HG02943 (cell line): Measurements from ENCODE around the gene SEL1L2.

Experiments used
- ATAC-seq: cut with Tn5 transposase; IDR thresholded peaks from one replicate; pipeline ENCODE4 v1.9.1; 2021; ENCODE audit warnings: mild to moderate bottlenecking, low read depth, moderate library complexity; ENCODE audit not compliant: unreplicated experiment

Gene SEL1L2

GRCh38 chr20:13934992-13935894, 55.2 kb downstream of the SEL1L2 start:
- ATAC-seq = no peak

GRCh38 chr20:13930281-13930680, 60.1 kb downstream of the SEL1L2 start:
- ATAC-seq = no peak

DNA sequence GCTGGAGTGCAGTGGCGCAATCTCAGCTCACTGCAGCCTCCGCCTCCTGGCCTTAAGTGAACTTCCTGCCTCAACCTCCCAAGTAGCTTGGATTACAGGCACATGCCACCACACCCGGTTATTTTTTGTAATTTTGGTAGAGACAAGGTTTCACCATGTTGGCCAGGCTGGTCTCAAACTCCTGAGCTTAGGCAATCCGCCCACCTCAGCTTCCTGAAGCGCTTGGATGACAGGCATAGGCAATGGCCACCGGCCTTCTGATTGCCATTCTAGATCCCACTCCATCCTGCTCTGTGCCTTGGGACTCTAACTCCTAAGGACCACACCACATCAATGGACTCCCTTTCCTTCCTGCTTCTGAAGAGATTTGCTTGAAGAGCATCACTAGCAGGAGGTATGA, 60.6 kb downstream of the SEL1L2 start:
- no peak for ATAC-seq

DNA sequence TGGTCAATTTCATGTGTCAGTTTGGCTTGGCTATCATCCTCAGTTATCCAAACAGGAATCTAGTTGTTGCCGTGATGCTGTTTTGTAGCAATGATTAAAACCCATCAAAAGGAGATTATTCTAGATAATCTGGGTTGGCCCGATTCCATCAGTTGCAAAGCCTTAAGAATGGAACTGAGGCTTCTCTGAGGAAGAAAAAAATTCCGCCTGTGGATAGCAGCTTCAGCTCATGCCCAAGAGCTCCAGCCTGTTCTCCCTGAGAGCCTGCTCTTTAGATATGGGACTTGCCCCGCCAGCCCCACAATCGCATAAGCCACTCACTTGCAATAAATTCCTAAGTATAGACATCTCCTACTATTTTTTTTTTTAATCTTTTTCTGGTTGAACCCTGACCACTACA, 61.5 kb downstream of the SEL1L2 start:
- no peak for ATAC-seq

GRCh38 chr20:13927171-13927570, 63.2 kb downstream of the SEL1L2 start:
- no peak for ATAC-seq

DNA sequence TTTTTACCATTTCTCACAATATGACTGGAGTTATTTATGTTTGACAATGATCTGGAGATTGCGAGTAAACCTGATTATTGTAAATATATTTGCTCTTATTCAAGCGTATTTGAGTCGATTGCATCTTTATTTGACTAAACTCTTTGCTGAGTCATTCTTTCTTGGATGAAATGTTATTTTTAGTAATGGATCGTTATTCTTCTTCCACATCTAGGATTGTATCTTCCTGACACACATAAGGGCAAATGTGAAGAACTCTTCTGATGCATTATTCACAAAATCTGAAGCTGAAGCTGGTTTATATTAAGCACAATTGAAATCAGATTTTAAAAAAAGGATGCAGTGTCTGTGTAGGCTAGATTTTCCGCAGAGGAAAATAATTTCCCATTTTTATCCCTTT, 68.2 kb downstream of the SEL1L2 start:
- ATAC-seq = no peak

GRCh38 chr20:13915284-13915683, 75.1 kb downstream of the SEL1L2 start:
- no peak for ATAC-seq

GRCh38 chr20:13913572-13913971, 76.8 kb downstream of the SEL1L2 start:
- no peak for ATAC-seq

DNA sequence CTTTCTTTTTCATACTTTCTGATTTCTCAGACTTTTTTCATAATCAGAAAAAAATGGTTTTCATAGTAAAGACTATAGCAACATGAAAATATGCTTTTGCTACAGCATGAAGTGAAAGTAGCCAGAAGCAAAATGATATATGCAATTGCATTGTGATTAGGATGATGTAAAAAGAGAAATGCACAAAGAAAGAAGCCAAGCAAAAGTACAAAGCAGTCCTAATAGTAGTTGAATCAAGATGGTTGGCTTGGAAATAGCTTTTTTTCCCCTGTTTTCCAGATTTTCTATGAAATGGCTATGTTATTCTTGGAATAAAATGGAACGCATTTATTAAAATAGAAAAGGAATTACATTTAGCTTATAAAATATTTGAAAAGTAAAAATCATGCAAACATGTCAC, 77.3 kb downstream of the SEL1L2 start:
- no peak for ATAC-seq

DNA sequence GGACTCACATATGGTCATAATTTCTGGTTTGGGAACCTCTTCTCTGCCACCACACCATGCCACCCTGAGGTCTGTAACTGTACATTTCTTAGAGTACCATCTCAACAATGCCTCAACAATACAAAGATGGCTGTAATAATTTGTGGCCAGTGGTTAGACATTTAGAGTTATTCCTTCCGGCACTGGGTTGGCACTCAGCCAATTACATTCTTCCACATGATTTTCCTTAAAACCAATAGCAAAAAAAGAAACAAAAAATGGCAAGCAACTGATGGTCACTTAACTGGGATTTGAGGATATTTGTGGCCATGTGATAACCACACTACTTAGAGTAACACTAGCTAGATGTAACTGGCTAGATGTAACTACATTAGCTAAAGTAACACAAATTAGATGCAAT, 79.9 kb downstream of the SEL1L2 start:
- no peak for ATAC-seq

DNA sequence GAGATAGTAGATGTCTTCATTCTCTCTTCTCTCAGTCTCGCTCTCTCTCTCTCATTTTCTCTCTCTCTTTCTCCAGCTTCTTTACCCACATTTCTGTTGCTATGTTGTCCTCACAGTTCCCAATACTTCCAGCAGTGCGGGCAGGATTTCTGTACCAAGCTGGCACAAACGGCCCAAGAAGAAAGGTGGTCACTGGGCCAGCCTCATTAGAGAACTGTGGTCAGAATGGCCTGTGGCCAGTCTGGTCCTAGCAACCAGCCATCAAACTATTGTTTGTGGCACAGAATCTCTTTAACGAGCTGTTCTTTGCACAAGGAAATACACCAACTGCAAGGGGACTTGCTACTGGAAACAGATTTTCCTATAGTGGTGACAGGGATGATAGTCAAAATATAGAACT, 81.3 kb downstream of the SEL1L2 start:
- no peak for ATAC-seq

- no peak for ATAC-seq
These were observed 85.6 kb downstream of the SEL1L2 start for GRCh38 chr20:13904766-13905165.

DNA sequence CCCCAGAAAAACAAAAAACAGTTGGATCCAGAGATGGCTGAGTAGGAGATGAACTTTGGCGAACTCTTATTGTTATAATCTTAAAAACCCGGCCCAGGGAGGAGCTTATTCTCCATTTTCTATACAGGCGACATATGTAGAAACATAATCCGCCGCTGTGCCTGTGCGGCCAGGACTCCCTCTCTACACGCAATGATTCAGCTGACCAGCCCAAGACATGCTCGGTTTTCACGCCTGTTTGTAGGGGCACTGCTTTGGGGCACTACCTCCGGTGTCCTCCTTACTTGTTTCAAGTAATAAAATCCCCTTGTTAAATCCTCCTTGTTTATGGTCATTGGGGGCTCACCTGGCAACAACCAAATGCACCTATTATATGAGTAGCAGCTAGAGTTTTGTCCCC, 89.9 kb downstream of the SEL1L2 start:
- ATAC-seq = no peak

DNA sequence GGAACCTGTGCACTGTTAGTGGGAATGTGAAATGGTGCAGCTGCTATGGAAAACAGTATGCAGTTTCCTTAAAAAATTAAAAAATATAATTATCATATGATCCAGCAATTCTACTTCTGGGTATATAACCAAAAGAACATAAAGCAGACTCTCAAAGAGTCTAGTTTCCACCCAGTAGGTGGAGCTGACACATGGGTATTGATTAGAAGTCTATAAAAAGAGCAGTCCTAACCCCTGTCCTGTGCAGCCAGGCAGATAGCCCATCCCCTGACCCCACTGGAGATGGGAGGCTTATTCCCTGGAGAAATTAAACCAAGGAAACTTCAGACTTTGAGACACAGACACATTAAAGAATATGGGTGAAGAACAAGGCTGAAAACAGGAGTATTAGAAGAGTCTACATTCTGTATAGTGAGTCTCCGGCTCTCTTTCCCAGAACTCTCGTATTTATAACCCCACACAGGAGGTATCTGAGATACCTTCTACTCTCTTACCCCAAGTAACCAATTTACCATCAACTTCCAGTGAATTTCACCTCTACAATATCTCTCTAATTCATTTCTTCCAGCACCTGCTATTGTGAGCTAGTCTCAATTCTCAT, 92.3 kb downstream of the SEL1L2 start:
- ATAC-seq = no peak

DNA sequence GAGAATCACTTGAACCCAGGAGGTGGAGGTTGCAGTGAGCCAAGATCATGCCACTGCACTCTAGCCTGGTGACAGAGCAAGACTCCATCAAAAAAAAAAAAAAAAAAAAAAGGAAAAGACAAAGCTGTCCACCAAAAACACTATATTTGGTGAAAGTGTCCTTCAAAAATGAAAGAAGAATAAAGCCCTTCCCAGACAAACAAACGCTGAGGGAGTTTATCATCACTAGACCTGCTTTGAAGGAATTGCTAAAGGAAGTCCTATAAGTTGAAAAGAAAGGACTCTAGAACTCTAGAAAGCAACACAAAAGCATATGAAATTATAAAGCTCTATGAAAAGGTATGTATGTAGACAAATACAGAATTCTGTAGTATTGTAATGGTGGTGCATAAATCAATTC, 98.8 kb downstream of the SEL1L2 start:
- ATAC-seq = no peak

- ATAC-seq = no peak
These were observed 105.6 kb downstream of the SEL1L2 start for GRCh38 chr20:13884803-13885202.

- no peak for ATAC-seq
These were observed 107.0 kb downstream of the SEL1L2 start for GRCh38 chr20:13883425-13883824.

GRCh38 chr20:13878566-13878965, 111.8 kb downstream of the SEL1L2 start:
- no peak for ATAC-seq

GRCh38 chr20:13877793-13878192, 112.6 kb downstream of the SEL1L2 start:
- no peak for ATAC-seq

GRCh38 chr20:13875265-13875811, 115.1 kb downstream of the SEL1L2 start:
- no peak for ATAC-seq

GRCh38 chr20:13874394-13875157, 115.8 kb downstream of the SEL1L2 start:
- no peak for ATAC-seq
